ENCODE data around the gene ODAPH.

Gene ODAPH

DNA sequence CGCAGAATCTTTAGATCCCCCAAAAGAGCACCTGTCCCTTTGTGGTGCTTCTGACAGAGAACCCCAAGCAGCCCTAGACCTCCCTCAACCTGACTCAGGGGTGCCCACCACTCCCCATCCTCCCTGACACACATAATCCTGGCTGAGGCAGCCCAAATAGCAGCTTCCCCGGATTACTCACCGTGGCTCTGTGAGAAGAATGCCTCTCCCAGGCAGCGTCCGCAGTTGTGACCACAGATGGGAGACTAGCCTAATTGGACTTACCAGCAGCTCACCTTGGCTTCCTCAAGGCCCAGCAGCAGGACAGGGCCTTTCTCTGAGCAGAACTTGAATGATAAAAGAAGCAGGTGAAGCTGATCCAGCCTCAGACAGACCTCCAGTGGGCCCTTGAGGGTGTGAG is 10.3 kb upstream of the ODAPH start:
- DNase-seq = no peak

DNA sequence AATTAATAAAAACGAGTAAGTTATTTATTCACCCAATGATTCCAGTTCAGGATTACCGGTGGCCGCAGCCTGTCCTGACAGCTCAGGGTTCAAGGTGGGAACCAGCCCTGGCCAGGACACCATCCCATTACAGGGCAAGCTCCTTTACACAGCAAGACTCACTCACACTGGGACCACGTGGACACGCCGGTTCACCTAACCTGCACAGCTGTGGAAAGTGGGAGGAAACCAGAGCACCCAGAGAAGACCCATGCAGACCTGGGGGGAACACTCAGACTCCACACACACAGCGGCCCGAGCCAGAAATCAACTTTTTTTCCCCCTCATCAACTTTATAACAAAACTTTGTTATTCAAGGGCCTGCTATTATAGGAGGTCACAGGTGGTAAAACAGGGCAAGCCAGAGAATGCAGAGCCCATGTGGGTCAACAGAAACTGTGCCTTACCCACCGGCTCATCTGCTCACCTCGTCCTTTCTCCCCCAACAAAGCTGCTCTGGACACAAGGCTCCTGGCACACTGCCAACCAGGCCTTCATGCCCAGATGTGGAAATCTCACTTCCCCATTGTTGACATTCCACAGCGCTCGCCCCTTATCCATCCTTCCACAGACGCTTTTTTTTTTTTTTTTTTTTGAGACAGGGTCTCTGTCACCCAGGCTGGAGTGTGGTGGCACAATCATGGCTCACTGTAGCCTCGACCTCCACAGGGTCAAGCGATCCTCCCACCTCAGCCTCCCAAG is 8.0 kb upstream of the ODAPH start:
- no peak for DNase-seq

DNA sequence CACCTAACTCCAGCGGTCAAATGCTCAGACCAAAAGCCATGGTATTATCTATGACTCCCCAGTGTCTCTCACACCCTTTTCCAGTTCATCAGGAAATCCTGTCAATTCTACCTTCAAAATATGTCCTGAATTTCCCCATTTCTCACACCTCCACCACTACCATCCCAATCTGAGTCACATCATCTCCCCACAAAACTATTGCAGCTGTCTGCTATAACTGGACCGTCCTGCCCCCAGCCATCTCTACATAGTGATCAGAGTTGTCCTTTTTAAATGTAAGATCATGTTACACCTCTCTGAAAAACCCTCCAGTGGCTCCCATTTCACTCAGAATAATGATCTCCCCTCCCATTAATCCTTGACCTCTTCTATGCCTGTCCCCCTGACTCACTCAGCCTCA is 6.8 kb upstream of the ODAPH start:
- no peak for DNase-seq

DNA sequence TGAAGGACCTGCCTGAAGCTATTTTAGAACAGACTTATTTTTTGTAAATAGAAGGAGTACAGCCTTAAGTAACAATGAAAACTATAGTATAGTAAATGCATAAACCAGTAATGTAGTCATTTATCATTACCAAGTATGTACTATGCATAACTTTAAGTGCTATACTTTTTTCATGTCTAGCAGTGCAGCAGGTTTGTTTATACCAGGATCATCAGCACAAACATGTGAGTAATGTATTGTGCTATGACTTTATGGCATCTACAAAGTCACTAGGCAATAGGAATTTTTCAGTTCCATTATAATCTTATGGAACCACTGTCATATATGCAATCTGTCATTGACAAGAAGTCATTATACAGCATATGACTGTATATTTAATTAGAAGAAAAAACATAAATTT is 3.4 kb upstream of the ODAPH start:
- DNase-seq = no peak

DNA sequence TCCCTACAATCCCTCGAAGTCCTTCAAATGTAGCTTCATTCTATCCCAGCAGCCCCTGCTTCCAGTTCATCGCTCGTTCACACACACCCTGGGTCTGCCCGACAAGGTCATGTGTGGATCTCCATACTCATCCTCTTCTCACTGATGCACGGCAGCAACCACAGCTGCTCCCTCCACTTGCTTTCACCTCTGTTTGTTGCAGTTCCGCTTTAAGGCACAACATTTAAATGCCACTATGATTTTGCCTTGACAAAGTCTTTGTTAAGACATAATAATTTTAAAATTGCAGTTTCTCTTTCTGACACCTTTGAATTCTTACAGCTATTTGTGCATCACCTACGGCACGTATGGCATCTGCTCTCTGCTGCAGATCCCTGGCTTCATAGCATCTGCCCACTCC is 1.8 kb downstream of the ODAPH start:
- no peak for DNase-seq

DNA sequence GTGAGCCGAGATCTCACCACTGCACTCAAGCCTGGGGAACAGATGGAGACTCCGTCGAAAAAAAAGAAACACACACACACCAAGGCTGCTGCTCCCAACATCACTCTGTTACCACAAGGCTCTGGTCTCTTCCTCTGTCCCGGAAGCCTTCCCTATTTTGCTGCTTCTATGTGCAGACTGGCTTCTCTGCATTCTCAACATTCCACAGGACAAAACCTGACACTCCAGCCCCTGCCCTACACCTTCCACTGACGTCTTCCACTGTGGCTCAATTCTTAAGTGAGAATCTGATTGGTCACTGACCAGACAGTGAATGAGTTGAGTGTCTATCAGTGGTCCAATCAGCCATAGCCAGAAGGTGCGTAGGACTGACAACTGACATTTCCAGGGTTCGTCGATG is 5.9 kb downstream of the ODAPH start:
- no peak for DNase-seq

DNA sequence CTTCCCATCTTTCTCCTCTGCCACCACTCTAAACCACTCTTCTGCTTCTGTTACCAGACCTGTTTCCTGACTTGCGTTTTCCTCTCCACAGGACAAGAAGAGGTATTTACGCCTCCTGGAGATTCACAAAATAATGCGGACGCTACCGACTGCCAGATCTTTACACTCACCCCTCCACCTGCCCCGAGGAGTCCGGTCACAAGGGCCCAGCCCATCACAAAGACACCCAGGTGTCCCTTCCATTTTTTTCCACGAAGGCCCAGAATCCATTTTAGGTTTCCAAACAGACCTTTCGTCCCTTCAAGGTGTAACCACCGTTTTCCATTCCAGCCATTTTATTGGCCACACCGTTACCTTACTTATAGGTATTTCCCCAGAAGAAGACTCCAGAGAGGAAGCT is 8.2 kb downstream of the ODAPH start:
- no peak for DNase-seq

DNA sequence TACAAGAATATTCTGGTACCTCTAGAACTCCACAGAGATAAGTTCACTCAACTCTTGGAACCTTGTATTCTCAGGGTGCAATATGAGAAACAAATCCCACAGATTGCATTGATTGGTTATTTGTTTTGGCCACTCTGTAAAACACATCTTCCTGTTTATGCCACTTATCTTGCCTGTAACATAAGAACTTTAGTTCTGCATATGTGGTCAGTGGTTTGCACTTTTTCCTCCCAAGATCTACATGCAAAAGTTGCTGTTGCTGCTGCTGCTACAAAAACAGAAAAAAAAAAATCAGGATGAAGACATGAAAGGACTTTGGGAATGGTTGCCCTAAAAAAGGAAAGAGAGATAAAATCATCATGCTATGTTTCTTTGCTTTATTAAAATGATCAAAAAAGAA is 9.6 kb downstream of the ODAPH start:
- peak; percentile 33 to 36 for DNase-seq

DNA sequence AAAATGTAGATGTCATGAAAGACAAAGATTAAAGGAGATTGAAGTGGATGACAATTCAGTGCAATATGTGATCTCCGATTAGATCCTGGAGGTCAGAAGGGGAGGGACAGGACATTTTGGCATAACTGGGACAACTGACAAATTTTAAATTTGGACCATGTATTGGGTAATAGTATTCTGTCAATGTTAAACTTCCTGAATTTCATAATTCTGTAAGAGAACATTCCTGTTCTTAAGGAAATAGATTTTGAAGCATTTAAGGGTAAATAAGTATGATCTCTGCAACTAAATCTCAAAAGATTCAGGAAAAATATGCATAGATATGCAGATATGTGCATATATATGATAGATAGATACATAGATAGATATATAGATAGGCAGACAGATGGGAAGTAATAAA is 11.0 kb downstream of the ODAPH start:
- peak in 1 of 2 experiments; percentile 26 for DNase-seq

DNA sequence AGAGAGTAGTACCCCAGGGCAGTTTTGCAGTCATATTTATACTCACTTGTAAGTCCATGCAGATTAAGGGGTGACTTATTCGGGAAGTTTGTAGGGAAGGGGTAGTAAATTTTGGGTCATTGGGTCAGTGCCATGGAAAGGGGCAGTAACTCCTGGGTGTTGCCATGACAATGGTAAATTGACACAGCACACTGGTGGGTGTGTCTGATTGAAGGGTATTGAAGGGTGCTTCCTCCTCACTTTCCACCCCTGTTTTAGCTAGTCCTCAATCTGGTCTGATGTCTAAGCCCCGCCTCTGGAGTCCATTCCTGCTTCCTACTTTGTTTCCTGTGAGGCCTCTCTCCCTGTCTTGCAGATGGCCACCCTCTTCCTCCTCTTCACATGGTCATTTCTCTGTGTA is 11.9 kb downstream of the ODAPH start:
- DNase-seq = no peak

DNA sequence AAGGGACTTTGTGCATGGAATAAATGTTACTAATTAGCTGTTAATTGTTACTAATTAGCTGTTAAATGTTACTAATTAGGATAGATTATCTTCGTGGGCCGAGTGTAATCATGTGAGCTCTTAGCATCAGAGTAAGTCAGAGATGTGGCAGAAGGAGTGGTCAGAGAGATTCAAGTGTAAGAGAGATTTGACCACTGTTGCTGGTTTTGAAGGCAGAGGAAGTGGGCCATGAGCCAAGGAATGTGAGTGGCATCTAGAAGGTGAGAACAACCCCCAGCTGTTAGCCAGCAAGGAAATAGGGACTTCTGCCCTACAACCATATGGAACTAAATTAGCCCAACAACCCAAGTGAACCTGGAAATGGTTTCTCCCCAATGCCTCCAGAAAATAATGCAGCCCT is 28.2 kb downstream of the ODAPH start:
- DNase-seq = no peak

DNA sequence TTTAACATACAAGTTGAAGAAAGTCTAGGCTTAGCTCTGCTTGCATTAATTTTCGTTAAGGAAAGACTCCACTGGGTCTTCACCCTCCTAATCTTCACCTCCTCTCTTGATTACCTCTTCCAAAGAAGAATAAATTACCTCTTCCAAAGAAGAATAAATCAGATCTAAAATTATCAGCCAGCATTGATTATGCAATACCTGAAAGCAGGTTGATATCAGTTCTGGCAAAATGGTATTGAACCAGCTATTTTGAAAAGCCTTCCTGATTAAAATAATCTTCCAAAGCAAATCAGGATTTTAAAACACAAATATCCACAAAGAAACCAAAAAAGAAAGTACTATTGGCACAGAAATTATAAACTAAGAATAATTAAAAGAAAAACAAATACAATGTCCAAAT is 37.5 kb downstream of the ODAPH start:
- no peak for DNase-seq

DNA sequence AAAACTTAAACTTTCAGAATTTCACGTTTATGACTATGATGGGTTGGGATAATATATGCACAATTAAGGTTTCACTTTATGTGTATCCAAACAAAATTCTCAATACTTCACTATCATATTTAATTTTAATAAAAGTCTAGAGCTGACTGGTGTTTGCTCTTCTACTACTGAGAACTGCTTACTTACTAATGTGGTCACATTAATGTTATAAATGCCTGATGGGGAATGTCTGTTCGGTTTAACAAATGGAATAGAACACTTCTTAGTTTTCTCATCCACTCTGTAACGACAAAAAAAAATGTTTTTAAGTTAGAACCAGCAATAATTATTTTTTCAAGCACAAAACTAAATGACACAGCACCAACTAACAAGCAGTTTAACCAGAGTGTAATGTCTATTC is 40.2 kb downstream of the ODAPH start:
- DNase-seq = no peak

DNA sequence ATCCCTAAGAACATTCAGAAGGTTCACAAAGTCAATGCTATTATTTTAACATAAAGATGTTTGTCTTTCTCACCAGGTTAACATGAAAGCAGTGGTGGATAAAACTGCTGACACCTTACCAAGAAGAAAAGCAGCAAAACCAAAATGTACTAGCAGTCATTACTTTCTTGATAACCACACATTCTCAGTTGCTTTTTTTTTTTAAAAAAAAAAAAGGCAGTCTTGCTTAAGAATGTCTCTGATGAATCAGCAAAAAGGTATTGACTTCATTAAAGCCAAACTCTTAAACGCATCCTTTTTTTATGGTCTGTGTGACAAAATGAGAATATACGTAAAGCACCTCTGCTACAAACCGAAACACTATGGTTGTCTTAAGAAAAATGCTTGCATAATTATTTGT is 42.5 kb downstream of the ODAPH start:
- DNase-seq = peak; percentile 45 to 46

DNA sequence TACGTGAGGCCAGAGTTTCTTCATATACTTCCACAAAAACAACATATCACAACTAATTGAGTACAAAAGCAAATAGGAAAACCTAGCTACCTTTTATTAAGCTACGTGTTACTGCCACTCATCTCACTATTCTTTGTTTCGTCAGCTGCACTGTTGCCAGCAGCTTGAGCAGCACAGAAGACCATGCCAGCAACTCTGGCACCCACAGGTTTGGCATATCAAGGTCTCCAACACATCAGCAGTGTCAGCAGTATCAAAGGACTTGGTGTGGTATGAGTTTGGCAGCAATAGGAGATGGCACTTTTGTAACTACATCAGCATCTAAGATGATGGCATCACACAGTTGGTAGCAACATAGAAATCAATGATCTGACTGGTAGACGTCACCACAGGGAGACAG is 43.8 kb downstream of the ODAPH start:
- no peak for DNase-seq

DNA sequence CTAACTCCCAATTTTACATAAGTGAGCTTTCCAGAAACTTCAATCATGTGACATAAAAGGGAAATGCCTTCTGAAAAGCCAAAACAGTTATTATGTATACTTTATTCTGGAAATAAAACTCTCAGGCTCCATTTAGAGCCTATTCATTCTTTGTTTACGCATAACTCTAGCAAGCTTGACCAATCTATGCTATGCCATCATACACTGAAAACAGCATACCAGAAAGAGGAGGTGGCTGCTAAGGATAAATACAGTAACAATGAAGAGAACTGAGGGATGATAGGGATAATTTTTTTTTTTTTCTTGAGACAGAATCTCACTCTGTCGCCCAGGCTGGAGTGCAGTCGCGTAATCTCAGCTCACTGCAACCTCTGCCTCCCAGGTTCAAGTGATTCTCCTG is 50.1 kb downstream of the ODAPH start:
- DNase-seq = no peak

DNA sequence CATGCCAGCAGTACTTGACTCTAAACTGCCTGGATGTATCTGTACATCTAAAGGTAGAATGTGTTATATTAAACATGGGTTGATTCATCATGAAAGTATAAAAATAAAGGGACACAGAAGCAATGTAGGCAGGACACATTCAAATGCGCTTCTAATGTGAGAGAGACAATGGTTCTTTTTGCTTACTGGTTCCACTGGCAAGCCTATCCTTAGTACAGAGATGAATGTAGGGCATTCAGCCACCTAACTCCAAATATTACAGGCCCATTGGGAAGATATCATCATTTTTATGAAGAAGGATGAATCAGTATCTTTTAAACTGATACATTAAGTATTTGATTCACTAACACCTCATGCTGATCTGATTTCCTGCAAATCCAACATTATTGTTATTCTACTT is 56.4 kb downstream of the ODAPH start:
- DNase-seq = no peak

All from AML-193 (cell line).